HG03354 (cell line): ENCODE results near the gene IL31.
"Not testable (repeated sequence)": the region's sequence is repeated elsewhere in the genome, so short reads cannot be mapped to it uniquely, and the experiment has no call there.

Source experiments
- ATAC-seq: cut with Tn5 transposase; IDR thresholded peaks from one replicate; pipeline ENCODE4 v1.9.1; 2021; ENCODE audit warnings: mild to moderate bottlenecking; ENCODE audit not compliant: unreplicated experiment, poor library complexity, severe bottlenecking

IL31 gene

DNA sequence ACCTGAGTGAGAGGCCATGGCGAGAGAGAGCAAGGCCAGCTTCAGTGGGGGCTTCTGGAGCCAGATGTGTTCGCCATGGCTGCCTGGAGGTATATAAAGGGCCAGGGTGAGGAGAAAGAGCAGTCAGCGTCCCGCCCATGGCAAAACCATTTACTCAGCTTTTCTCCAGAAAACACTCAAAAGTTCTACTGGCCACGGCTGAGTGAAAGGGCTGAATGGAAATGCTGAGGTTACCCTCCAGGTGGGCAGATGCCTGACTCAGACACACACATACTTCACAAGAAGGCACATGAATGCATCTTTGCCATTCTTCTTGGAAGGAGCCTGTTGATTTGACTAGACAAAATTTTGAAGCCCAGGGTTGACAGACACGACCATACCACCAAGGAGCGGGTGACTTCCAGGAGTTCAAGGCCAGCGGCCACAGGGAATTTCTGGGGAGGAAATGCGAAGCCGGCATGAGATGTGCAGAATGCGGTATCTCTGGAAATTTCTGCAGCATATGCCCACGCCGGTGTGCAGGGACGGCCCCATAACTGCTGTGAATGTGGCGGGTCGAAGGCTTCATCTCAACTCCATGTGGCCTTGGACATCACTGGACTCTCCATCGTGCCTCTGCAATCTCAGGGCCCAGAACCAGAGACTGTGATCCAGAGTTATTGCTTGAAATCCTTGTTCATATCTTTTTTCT is at the start of gene IL31:
TSS of gene IL31 (minus strand) at position 67 of the 691 bp plus-strand sequence. CDS start at position 18, 49 bp downstream.
- no peak for ATAC-seq

DNA sequence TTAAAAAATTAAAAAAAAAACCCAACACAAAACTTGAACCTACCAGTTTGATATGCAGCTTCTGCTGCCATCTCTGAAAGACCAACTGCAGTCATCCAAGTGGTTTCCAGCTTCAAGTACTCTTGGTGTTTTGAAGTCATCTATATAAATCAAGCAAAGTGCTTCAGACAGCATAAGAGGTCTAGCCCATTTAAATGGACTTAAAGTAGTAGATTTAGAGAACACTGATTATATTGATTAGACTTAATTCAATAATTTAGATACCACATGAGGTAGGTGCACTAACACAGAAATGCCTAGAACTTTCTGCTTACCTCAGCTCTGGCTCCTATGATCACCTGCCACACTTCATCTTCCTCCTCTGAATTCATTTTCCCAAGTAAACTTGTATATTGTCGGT is 42.4 kb upstream of the IL31 start:
- no peak for ATAC-seq

DNA sequence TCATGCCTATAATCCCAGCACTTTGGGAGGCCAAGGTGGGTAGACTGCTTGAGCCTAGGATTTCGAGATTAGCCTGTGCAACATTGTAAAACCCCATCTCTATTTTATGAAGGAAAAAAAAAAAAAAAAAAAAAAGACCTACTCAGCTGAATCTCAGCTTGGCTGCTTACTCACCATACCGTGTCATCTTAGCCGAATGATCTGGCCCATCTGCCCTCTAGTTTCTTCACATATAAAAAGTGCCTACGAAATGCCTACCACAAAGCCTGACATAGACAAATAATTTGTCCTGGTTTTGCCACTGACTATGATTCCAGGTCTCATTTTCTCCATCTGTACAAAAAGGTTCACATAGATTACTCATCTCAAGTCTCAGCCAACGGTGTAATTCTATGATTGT is 41.8 kb upstream of the IL31 start:
- no peak for ATAC-seq

DNA sequence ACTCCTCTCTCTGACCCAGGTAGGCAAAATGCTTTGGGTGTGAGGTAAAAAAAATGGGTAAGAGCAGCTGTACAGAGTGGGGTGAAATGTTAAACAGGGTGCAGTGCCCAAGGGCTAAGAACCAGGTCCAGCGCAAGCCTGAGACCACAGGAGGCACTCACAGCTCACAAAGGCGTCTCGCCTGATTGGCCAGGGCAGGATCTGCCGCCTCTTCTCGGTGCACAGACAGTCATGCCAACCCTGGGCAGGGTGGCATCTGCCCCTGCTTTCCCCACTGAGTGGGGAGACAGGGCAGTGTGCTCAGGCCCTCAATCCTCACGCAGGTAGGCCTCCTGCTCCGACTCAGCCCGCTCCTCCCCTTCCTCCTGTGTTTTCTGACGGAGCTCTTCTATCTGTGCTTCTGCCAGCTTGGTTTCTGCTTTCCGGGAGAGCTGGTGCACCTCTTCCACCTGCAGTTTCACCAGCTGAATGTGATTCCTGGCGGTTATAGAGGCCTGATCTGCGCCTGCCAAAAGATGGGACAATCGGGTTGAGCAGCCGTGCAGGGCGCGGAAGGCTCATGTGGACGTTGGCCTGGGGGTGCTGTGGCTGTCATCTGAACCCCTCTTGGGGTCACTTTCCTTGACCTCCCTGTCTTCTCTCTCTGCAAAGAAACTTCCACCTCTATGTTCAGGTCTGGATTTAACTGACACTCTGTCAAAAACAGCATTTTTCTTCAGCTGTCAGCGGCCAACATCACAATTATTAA is 34.2 kb upstream of the IL31 start:
- ATAC-seq, result no peak

DNA sequence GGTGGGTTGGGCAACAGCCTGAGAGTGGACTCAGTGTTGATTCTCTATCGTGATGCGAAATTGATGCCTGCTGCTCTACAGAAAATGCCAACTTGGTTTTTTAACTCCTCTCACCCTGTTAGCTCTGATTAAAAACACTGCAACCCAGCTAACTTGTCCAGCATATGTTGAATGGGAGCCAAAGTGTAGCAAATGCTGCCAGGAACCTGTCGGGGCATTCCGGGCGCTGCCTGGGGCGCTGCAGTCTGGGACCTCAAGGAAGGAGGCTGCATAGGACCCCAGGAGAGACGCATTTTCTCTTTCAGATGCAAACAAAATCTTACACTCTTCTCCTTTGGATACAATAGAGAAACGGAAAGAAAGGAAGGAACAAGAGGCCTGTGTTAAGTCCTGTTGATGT is 33.4 kb upstream of the IL31 start:
- ATAC-seq, result no peak

DNA sequence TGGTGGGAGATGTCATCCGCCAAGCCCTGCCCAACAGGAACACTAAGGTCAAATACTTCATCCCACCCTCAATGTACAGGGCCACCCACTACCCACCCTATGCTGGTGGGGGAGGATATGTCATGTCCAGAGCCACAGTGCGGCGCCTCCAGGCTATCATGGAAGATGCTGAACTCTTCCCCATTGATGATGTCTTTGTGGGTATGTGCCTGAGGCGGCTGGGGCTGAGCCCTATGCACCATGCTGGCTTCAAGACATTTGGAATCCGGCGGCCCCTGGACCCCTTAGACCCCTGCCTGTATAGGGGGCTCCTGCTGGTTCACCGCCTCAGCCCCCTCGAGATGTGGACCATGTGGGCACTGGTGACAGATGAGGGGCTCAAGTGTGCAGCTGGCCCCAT is 33.0 kb upstream of the IL31 start:
- no peak for ATAC-seq

DNA sequence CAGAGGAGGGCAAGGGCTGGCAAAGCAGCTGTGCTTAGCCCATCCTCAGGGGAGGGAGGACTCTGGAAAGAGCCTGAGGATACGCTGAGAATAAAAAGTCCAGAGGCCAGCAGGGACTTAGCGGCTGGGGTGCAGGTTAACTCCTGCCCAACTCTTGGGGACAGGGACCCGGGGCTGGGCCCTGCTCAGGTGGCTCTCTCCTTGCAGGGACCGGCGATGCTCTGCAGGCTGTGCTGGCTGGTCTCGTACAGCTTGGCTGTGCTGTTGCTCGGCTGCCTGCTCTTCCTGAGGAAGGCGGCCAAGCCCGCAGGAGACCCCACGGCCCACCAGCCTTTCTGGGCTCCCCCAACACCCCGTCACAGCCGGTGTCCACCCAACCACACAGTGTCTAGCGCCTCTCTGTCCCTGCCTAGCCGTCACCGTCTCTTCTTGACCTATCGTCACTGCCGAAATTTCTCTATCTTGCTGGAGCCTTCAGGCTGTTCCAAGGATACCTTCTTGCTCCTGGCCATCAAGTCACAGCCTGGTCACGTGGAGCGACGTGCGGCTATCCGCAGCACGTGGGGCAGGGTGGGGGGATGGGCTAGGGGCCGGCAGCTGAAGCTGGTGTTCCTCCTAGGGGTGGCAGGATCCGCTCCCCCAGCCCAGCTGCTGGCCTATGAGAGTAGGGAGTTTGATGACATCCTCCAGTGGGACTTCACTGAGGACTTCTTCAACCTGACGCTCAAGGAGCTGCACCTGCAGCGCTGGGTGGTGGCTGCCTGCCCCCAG is 32.3 kb upstream of the IL31 start:
- ATAC-seq, result no peak

DNA sequence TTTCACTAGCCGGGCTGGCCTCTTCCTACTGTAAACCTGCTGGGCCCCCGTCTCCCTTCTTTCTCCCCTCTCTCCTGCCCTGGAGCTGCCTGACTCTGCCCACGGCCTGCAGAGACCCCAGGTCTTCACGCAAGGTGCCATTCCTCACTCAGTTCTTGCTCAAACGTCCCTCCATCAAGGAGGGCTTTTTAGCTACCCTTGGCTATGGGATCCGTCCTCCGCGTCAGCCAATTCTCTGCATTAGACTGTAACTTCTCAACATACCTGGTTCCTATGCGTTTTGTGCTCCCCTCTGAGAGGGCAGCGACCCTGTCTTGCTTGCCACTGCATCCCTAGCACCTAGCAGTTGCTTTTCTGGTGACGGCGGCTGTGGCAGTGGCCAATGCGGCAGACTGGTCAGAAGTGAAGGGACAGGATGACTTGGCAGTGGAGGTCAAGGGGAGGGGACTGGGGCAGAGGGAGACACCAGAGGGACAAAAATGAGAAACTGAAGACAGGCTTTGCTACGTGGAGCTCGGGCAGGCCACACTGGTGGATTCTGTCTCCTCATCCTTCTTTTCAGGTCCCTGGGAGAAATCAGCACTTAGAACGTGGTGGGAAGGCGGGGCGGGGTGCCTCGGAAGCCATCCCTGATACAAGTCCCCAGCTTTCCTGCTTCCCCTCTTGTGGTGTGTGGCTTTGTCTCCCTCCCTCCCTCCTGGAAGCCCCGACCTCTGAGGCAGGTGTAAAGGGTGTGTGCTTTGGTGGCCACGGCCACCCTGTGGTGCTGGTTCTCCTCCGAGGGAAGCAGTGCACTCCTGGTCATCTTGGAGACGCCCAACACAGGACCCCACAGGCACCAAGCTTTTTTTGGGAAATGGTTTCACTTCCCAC is 31.3 kb upstream of the IL31 start:
- ATAC-seq, result no peak

DNA sequence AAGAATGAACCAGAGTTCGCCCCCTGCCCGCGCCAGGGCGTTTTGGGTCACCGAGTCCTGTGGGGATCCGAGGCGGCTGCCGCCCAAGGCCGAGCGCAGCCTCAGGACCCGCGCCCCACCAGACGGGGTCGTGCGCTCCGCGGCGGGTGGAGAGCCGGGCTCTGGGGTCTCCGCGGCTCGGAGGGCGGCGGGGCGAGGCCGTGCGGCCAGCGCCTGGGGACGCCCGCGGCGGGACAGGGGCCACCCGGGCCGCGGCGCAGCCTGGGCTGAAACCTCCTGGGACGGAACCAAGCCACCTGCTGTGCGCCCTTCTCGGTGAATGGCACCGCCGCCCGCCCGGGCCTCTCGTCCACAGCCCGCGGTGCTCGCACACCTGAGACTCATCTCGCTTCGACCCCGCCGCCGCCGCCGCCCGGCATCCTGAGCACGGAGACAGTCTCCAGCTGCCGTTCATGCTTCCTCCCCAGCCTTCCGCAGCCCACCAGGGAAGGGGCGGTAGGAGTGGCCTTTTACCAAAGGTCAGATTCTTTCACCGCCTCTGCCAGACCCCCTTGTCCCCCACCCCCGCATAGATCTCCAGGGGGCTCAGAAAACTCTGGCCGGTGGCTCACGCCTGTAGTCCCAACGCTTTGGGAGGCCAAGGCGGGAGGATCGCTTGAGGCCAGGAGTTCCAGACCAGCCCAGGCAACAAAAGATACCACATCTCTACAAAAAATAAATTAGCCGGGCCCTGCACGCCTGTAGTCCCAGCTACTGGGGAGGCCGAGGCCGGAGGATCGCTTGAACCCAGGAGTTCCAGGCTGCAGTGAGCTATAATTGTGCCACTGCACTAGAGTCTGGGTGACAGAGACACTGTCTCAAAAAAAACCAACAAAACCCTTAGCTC is 30.4 kb upstream of the IL31 start:
- ATAC-seq, result no peak

DNA sequence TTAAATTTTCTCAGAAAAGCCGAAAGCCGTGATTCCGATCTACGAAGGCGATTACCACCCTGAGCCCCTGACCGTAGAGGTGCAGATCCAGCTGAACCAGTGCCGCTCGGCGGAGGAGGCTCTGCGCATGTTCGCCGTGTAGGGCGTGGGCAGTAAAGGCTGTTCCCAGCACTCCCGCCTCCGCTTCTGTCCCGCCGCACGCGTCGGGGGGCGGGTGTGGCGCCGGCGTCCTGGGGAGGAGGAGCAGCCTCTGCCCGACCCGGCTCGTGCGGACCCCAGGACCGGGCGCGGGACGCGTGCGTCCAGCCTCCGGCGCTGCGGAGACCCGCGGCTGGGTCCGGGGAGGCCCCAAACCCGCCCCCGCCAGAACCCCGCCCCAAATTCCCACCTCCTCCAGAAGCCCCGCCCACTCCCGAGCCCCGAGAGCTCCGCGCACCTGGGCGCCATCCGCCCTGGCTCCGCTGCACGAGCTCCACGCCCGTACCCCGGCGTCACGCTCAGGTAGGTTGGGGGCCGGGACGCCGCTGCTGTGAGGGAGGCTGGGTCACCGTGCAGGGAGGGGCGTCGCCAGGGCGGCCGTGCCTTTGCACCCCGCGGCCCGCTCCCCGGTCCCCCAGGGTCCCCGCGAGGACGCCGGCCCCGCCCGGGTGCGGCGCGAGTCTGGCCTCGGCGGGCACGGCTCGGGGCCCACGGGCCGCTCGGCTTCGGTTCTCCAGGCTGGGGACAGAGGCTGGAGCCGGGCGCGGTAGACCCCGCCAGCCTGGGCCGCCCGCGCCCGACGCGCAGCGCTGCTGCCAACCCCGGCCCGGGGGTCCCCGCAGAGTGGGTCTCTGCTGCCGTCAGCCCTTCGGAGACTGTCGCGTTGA is 29.5 kb upstream of the IL31 start, which contains the start of gene B3GNT4:
TSS of gene B3GNT4 (plus strand) at position 409 of the 866 bp plus-strand sequence. CDS start 910 bp downstream, outside the sequence.
- ATAC-seq, result no peak

DNA sequence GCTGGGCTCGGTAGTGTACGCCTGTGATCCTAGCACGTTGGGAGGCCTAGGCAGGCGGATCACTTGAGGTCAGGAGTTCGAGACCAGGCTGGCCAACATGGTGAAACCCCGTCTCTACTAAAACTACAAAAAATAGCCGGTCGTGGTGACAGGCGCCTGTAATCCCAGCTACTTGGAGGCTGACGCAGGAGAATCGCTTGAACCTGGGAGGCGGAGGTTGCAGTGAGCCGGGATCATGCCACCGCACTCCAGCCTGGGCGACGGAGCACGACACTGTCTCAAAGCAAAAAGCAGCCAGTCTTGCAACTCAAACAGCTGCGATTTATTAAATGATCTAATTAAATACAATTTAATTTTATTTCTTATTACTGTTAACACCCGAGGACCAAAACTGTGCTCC is 28.8 kb upstream of the IL31 start:
- not testable (repeated sequence) for ATAC-seq

DNA sequence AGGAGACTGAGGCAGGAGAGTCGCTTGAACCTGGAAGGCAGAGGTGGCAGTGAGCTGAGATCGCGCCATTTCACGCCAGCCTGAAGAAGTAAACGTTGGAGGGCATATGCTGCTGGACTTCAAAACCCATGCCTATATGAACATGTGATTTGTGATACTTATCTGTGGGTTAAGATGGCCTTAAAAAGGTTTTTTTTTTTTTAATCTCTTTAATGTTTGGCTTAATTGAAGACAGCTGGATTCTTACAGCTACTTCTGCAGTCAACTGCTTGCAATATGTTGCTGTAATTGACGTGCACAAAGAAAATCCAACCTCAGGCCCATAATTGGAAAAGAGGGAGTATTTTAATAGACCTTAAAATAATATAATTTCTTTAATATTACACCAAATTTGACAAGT is 28.0 kb upstream of the IL31 start:
- ATAC-seq, result no peak

DNA sequence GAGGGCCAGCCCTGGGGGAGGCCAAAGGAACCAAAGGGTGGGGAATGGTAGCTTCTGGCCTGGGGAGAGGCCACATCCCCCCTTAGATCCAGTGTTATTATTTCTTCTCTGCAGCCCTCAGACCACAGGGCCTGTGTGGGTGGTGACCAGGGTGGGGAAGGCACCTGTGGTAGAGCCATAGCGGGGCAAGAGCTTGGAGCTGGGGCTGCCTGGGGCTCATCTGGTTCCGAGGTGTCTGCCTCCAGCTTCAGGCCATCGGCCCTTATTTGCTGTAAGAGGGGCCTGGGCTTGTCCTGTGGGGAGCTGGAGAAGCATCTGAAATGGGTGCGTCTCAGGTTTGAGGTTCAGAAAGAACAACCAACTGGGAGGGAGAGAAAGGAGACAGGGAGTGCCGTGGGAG is 27.4 kb upstream of the IL31 start:
- ATAC-seq, result no peak

DNA sequence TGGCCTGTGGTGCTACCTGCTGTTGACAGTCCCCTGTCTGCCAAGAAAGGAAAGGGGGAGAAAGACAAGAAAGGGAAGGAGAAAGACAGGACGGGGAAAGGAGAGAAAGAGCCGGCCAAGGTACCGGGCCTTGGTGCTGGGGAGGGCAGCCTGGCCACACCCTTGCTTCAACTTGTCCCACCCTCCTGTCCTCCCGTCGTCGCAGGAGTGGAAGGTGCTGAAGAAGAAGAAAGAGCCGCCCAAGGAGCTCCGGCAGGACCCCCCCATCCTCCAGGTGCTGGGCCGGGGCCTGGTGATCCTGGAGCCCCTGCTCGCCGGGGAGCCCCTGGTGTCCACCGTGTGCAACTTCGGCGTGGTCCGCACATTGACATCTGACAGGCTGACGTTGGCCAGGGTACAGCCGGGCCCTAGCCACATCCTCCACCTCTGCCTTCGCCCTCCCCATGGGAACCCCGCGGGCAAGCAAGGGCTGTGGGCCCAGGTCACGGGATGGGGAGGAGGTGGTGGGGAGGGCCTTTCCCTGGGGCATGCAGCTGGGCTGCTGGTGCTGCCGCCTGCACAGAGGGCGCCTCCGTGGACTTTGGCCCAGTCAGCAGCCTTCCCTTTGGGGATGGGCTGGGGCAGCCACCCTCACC is 26.6 kb upstream of the IL31 start:
- ATAC-seq, result no peak

DNA sequence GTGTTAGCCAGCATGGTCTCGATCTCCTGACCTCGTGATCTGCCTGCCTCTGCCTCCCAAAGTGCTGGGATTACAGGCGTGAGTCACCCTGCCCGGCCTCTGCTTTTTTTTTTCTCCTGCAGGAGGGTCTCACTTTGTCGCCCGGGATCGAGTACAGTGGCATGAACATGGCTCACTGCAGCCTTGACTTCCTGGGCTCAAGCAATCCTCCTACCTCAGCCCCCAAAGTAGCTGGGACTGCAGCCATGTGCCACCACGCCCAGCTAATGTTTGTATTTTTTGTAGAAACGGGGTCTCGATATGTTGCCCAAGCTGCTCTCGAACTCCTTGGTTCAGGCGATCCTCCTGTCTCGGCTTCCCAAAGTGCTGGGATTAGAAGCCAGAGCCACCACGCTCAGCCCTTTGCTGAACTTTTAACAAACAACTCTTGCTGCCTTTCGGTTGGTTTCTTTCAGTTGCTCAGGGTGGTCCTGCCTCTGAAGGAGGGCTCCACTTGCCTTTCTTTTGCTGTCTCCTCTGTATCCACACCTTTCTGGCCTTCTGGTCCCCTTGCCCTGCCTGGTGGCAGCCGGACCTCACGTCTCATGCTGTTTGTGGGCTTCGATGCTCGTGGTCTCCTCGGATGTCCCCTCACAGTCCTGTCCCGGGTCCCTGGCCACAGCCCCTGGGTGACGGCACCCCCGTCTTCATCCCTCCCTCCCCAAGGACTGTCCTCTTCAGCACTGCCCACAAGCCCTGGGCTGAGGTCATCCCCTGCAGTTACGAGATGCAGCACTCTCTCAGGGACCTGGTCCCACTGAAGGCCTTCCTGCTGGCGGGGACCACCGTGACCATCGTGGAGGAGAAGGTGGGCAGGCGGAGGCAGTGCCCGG is 25.7 kb upstream of the IL31 start:
- no peak for ATAC-seq

DNA sequence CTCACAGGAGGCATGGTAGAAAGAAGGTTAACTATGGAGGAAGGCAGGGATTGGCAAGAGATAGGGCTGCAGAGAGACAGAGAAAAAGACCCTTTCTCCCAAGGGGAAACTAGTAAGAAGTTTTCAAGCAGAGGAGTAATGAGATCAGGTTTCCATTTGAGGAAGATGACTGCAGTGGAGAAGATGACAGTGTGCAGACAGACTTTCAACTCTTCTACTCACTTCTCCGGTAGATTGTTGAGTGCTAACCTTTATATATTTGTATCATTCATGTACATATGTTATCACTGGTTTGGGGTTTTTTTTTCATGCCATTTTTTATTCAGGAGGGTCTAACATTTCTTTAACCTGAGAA is 23.6 kb upstream of the IL31 start:
- ATAC-seq, result no peak

DNA sequence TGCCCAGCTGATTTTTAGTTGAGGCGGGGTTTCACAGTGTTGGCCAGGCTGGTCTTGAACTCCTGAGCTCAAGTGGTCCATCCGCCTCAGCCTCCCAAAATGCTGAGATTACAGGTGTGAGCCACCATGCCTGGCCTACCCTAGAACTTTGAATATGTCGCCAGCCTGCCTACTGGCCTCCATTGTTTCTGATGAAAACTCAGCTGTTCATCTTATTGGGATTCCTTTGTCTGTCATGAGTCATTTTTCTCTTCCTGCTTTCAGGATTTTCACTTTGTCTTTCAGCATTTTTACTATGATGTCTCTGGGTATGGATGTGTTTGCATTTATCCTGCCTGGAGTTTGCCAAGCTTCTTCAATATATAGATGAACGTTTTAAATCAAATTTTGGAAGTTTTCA is 21.4 kb upstream of the IL31 start:
- ATAC-seq, result no peak
